Right lobe of liver (tissue), 4 donors: ENCODE data around the gene COL21A1.

ENCODE experiments used
- POLR2A ChIP-seq: fragments of 450-650 bp; IDR thresholded peaks from one replicate; pipeline ENCODE4 v1.6.1; 2017; ENCODE audit warnings: antibody characterized with exemption, mild to moderate bottlenecking
- TF ChIP-seq, protein P1 (sequence below), 4 donors: fragments of 200-600 bp in 3 of 4; fragments of 450-650 bp in 1 of 4; IDR thresholded peaks; one replicate each; pipeline versions ENCODE4 v1.5.1 to v1.8.0; 2016 to 2022; ENCODE audit warnings: antibody characterized with exemption in 4 of 4, mild to moderate bottlenecking in 2 of 4
- donor health status: DM: no; HTN: no; CAD: no.
- donor health status: DM: no; HTN: no; CAD: no.
- donor health status: DM: no; HTN: yes; CAD: no.

DNA sequence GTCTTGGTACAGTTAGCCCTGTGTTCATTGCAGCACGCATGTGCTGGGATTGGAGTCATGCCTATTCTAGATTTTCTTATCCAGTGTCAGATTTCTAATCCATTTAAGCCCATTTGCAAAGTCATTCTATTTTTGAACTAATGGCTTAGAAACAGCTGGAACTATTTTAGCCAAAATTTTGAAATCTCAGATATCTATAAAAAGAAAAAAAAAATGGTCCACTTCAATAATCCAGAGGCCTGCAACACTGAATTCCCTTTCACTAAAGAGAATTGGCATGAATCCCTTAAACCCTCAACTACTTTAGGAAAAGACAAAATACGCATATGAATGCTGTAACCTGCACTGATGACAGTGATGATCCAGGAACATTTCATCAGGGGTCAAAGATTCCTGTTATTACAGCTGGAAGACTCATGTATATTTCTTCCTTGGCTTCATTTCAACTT is 1.5 kb downstream of the COL21A1 start:
- TF ChIP-seq POLR2A = no peak
- TF ChIP-seq, protein P1, sequence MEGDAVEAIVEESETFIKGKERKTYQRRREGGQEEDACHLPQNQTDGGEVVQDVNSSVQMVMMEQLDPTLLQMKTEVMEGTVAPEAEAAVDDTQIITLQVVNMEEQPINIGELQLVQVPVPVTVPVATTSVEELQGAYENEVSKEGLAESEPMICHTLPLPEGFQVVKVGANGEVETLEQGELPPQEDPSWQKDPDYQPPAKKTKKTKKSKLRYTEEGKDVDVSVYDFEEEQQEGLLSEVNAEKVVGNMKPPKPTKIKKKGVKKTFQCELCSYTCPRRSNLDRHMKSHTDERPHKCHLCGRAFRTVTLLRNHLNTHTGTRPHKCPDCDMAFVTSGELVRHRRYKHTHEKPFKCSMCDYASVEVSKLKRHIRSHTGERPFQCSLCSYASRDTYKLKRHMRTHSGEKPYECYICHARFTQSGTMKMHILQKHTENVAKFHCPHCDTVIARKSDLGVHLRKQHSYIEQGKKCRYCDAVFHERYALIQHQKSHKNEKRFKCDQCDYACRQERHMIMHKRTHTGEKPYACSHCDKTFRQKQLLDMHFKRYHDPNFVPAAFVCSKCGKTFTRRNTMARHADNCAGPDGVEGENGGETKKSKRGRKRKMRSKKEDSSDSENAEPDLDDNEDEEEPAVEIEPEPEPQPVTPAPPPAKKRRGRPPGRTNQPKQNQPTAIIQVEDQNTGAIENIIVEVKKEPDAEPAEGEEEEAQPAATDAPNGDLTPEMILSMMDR (IDR thresholded peaks at IDR 0.05) = no peak
